Endothelial cell of umbilical vein (primary cell): ENCODE data around the gene KRT38.

Source experiments
- EZH2 ChIP-seq: IDR thresholded peaks from 2 replicates; pipeline ENCODE4 v1.6.1; 2012; ENCODE audit warnings: borderline replicate concordance, low read depth, mild to moderate bottlenecking, moderate library complexity, low read length, inconsistent platforms; ENCODE audit not compliant: severe bottlenecking
- FOS ChIP-seq: IDR thresholded peaks from 2 replicates; pipeline ENCODE4 v1.6.1; 2011; ENCODE audit warnings: mild to moderate bottlenecking, low read length, moderate library complexity, borderline replicate concordance; ENCODE audit not compliant: insufficient read depth
- GATA2 ChIP-seq: IDR thresholded peaks from 2 replicates; pipeline ENCODE4 v1.7.0; 2011; ENCODE audit warnings: low read depth, mild to moderate bottlenecking, moderate library complexity, mixed read lengths, low read length; ENCODE audit not compliant: insufficient read length, insufficient read depth
- JUN ChIP-seq: IDR thresholded peaks from 2 replicates; pipeline ENCODE4 v1.6.1; 2011; ENCODE audit warnings: borderline replicate concordance, low read depth; ENCODE audit not compliant: insufficient read length, insufficient read depth
- MAX ChIP-seq: IDR thresholded peaks from 2 replicates; pipeline ENCODE4 v1.6.1; 2011; ENCODE audit not compliant: insufficient read depth, insufficient read length
- POLR2A ChIP-seq: IDR thresholded peaks from 2 replicates; pipeline ENCODE4 v1.6.1; 2012; ENCODE audit warnings: low read depth, mild to moderate bottlenecking, control low read depth, low read length
- POLR2AphosphoS5 ChIP-seq: IDR thresholded peaks from 2 replicates; pipeline ENCODE4 v1.6.1; 2012; ENCODE audit warnings: low read depth, mild to moderate bottlenecking, control low read depth, low read length, moderate library complexity; ENCODE audit not compliant: insufficient read depth
- TF ChIP-seq, protein P1 (sequence below), 2 donors: IDR thresholded peaks; 1 replicate in 1 of 2; 2 replicates in 1 of 2; pipeline ENCODE4 v1.5.1; 2011; ENCODE audit warnings: low read length in 2 of 2, mild to moderate bottlenecking in 2 of 2, moderate library complexity in 2 of 2, control low read depth in 1 of 2, inconsistent platforms in 1 of 2, low read depth in 1 of 2; ENCODE audit not compliant: insufficient read depth in 1 of 2; ENCODE audit errors: extremely low read depth in 1 of 2

DNA sequence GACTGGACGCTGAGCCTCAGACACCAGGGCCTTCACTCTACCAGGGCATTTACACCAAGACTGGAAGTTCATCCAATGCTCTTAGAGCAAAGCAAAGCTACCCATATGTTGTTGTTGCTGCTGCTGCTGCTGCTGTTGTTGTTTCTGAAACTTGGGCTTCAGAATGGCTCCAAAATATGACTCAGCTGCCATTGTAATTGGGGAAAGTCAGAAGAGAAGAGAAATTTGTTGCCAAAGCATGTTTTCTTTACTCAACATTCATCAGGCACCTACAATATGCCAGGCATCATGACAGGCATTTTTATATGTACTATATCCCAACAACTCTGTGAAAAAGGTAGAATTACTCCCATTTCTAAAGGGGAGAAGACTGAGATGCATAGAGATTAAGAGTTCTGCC, 14.5 kb upstream of the KRT38 start:
- TF ChIP-seq, protein P1, sequence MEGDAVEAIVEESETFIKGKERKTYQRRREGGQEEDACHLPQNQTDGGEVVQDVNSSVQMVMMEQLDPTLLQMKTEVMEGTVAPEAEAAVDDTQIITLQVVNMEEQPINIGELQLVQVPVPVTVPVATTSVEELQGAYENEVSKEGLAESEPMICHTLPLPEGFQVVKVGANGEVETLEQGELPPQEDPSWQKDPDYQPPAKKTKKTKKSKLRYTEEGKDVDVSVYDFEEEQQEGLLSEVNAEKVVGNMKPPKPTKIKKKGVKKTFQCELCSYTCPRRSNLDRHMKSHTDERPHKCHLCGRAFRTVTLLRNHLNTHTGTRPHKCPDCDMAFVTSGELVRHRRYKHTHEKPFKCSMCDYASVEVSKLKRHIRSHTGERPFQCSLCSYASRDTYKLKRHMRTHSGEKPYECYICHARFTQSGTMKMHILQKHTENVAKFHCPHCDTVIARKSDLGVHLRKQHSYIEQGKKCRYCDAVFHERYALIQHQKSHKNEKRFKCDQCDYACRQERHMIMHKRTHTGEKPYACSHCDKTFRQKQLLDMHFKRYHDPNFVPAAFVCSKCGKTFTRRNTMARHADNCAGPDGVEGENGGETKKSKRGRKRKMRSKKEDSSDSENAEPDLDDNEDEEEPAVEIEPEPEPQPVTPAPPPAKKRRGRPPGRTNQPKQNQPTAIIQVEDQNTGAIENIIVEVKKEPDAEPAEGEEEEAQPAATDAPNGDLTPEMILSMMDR (IDR thresholded peaks at IDR 0.05; ENCODE audit: extremely low read depth in 1 of 2, insufficient read depth in 1 of 2, low read depth in 1 of 2, low read length in 2 of 2), result no peak
- TF ChIP-seq FOS, result no peak
- no peak for TF ChIP-seq POLR2A
- TF ChIP-seq POLR2AphosphoS5, result no peak
- TF ChIP-seq EZH2, result no peak
- TF ChIP-seq MAX, result no peak
- no peak for TF ChIP-seq JUN
- no peak for TF ChIP-seq GATA2
